ENCODE results near the gene BCAS4.

The BCAS4 gene

GRCh38 chr20:50924261-50924920 lies 129.5 kb downstream of the BCAS4 start:
- no peak for DNase-seq
- ChIA-PET CTCF (interaction anchor here (1.0 to 6.9 kb wide), 5 partner anchors 9 to 133 kb away, joined by 5 to 44 read pairs (median 6); partner anchors contain the start of gene BCAS4), POLR2A (interaction anchor here (1.0 kb wide), 1 partner anchor 9 kb away, joined by 5 read pairs; no protein-coding TSS in a partner anchor)

GRCh38 chr20:50926530-50926929 lies 131.7 kb downstream of the BCAS4 start:
- Histone ChIP-seq H3K27me3 (replicated peaks in 2 of 5; ENCODE audit: control insufficient read depth in 4 of 5, insufficient read depth in 5 of 5, low read length in 4 of 5) (no peaks in the 10 kb centered on the region), H3K9me3 (ENCODE audit: control extremely low read depth in 1 of 5, control insufficient read depth in 4 of 5, insufficient read depth in 2 of 5, low read depth in 1 of 5, low read length in 4 of 5) (no peaks in the 10 kb centered on the region), H3K4me3 (ENCODE audit: control insufficient read depth in 1 of 7, extremely low read depth in 1 of 7, insufficient read depth in 4 of 7, low read depth in 2 of 7, low read length in 6 of 7) (no peak overlapping the region), H3K36me3 (ENCODE audit: control insufficient read depth in 4 of 4, insufficient read depth in 4 of 4, low read length in 3 of 4) (peaks cover 9 to 59% (median 18%) of the 10 kb centered on the region in 4 experiments), H3K4me1 (ENCODE audit: control extremely low read depth in 1 of 4, control insufficient read depth in 4 of 4, insufficient read depth in 4 of 4, low read length in 3 of 4) (peaks cover 18 to 44% (median 25%) of the 10 kb centered on the region in 4 experiments), H3K27ac (ENCODE audit: insufficient read depth in 1 of 2, low read depth in 1 of 2, low read length in 2 of 2, poor library complexity in 1 of 2, severe bottlenecking in 2 of 2) (no peak overlapping the region)
- no CpG with 5 or more reads among the region's 1 CpG for WGBS (ENCODE audit: insufficient coverage)
- no peak for DNase-seq
- ChIA-PET CTCF (interaction anchor here (1.2 to 6.9 kb wide), 4 partner anchors 10 to 132 kb away, joined by 4 to 44 read pairs (median 7); partner anchors contain the start of gene BCAS4), POLR2A (interaction anchor here (0.6 kb wide), 1 partner anchor 132 kb away, joined by 4 read pairs; the partner anchor contains the start of gene BCAS4)

More at GRCh38 chr20:50924261-50924920, 129.5 kb downstream of the BCAS4 start:
- Histone ChIP-seq H3K27ac (ENCODE audit: insufficient read depth in 1 of 2, low read depth in 1 of 2, low read length in 2 of 2, poor library complexity in 1 of 2, severe bottlenecking in 2 of 2) (no peak overlapping the region), H3K4me1 (ENCODE audit: control extremely low read depth in 1 of 4, control insufficient read depth in 4 of 4, insufficient read depth in 4 of 4, low read length in 3 of 4) (peaks cover 14 to 47% (median 22%) of the 10 kb centered on the region in 4 experiments), H3K9me3 (ENCODE audit: control extremely low read depth in 1 of 5, control insufficient read depth in 4 of 5, insufficient read depth in 2 of 5, low read depth in 1 of 5, low read length in 4 of 5) (no peaks in the 10 kb centered on the region), H3K36me3 (ENCODE audit: control insufficient read depth in 4 of 4, insufficient read depth in 4 of 4, low read length in 3 of 4) (peaks cover 13 to 65% (median 22%) of the 10 kb centered on the region in 4 experiments), H3K4me3 (ENCODE audit: control insufficient read depth in 1 of 7, extremely low read depth in 1 of 7, insufficient read depth in 4 of 7, low read depth in 2 of 7, low read length in 6 of 7) (no peak overlapping the region), H3K27me3 (replicated peaks in 2 of 5; ENCODE audit: control insufficient read depth in 4 of 5, insufficient read depth in 5 of 5, low read length in 4 of 5) (no peaks in the 10 kb centered on the region)
- WGBS (ENCODE audit: insufficient coverage), result no CpG with 5 or more reads among the region's 2 CpGs
